Measurements from ENCODE around the gene AMACR. TPM values are rescaled to one million over a fixed set of nuclear protein-coding genes. Genes with fewer than 3 reads are reported as not detected.

AMACR gene
- total RNA-seq, 4 donors from 2014 or later = 5.4 to 21.5 (median 15.5) TPM

GRCh38 chr5:33941090-33941489 is 66.8 kb downstream of the AMACR start:
- WGBS, 2 donors = 76 to 78% methylated on average over 4 to 5 of the region's 5 CpGs
- H3K27ac ChIP-seq = no peak overlapping the region
- TF ChIP-seq CTCF (IDR thresholded peaks at IDR 0.05) (no peak), POLR2A (IDR thresholded peaks at IDR 0.05) (no peak)
- H3K4me3 ChIP-seq = no peak overlapping the region
- H3K36me3 ChIP-seq = no peaks in the 10 kb centered on the region
- H3K9me3 ChIP-seq = no peaks in the 10 kb centered on the region
- H3K4me1 ChIP-seq = peaks cover 0 to 18% (median 6%) of the 10 kb centered on the region in 3 donors
- peaks cover 0 to 83% (median 17%) of the 10 kb centered on the region in 4 donors for H3K27me3 ChIP-seq
- no peak for DNase-seq
- intact Hi-C loops (cut with DNase I) = no loop called here

GRCh38 chr5:33939556-33940262 is 68.1 kb downstream of the AMACR start:
- Histone ChIP-seq H3K36me3 (no peaks in the 10 kb centered on the region), H3K9me3 (no peaks in the 10 kb centered on the region), H3K4me1 (peaks cover 0 to 23% (median 6%) of the 10 kb centered on the region in 3 donors), H3K27ac (no peak overlapping the region), H3K4me3 (no peak overlapping the region), H3K27me3 (peaks cover 0 to 90% (median 18%) of the 10 kb centered on the region in 4 donors)
- intact Hi-C loops (cut with DNase I) = no loop called here
- no peak for TF ChIP-seq POLR2A (IDR thresholded peaks at IDR 0.05)
- no peak for TF ChIP-seq CTCF (IDR thresholded peaks at IDR 0.05)
- no peak for DNase-seq
- 67 to 82% methylated on average over 8 of the region's 8 CpGs for WGBS, 2 donors

GRCh38 chr5:33938881-33939280 is 69.0 kb downstream of the AMACR start:
- Histone ChIP-seq H3K4me3 (no peak overlapping the region), H3K36me3 (no peaks in the 10 kb centered on the region), H3K9me3 (no peaks in the 10 kb centered on the region), H3K4me1 (peaks cover 0 to 23% (median 6%) of the 10 kb centered on the region in 3 donors), H3K27me3 (peaks cover 0 to 82% (median 18%) of the 10 kb centered on the region in 4 donors), H3K27ac (no peak overlapping the region)
- intact Hi-C loops (cut with DNase I) = no loop called here
- 13 to 35% methylated on average over 3 to 15 of the region's 15 CpGs for WGBS, 2 donors
- no peak for DNase-seq
- TF ChIP-seq POLR2A (IDR thresholded peaks at IDR 0.05) = no peak
- no peak for TF ChIP-seq CTCF (IDR thresholded peaks at IDR 0.05)

GRCh38 chr5:33938507-33938796 is 69.4 kb downstream of the AMACR start:
- DNase-seq = no peak
- H3K4me1 ChIP-seq = peaks cover 0 to 23% (median 6%) of the 10 kb centered on the region in 3 donors
- 14 to 32% methylated on average over 7 to 14 of the region's 14 CpGs for WGBS, 2 donors
- intact Hi-C loops (cut with DNase I) = no loop called here
- no peaks in the 10 kb centered on the region for H3K9me3 ChIP-seq
- peaks cover 0 to 82% (median 18%) of the 10 kb centered on the region in 4 donors for H3K27me3 ChIP-seq
- H3K27ac ChIP-seq = no peak overlapping the region
- no peak for TF ChIP-seq CTCF (IDR thresholded peaks at IDR 0.05)
- no peak for TF ChIP-seq POLR2A (IDR thresholded peaks at IDR 0.05)
- no peak overlapping the region for H3K4me3 ChIP-seq
- no peaks in the 10 kb centered on the region for H3K36me3 ChIP-seq

- no peak for DNase-seq
- Histone ChIP-seq H3K27me3 (peaks cover 0 to 84% (median 18%) of the 10 kb centered on the region in 4 donors), H3K4me3 (no peak overlapping the region), H3K27ac (no peak overlapping the region), H3K9me3 (no peaks in the 10 kb centered on the region), H3K4me1 (peaks cover 0 to 23% (median 6%) of the 10 kb centered on the region in 3 donors), H3K36me3 (no peaks in the 10 kb centered on the region)
- no peak for TF ChIP-seq CTCF (IDR thresholded peaks at IDR 0.05)
- no peak for TF ChIP-seq POLR2A (IDR thresholded peaks at IDR 0.05)
- 20 to 36% methylated on average over 10 to 41 of the region's 54 CpGs for WGBS, 2 donors
- intact Hi-C loops (cut with DNase I) = no loop called here
Measured at GRCh38 chr5:33937707-33938506, 69.9 kb downstream of the AMACR start.

Data from esophagus squamous epithelium (tissue), 5 donors.